ENCODE results near the gene SS18.
A peak's percentile ranks its signal among the peaks of the same experiment; 100 is the strongest.

Gene SS18

GRCh38 chr18:25992566-25992965 is 97.8 kb downstream of the SS18 start:
- DNase-seq, result no peak

DNA sequence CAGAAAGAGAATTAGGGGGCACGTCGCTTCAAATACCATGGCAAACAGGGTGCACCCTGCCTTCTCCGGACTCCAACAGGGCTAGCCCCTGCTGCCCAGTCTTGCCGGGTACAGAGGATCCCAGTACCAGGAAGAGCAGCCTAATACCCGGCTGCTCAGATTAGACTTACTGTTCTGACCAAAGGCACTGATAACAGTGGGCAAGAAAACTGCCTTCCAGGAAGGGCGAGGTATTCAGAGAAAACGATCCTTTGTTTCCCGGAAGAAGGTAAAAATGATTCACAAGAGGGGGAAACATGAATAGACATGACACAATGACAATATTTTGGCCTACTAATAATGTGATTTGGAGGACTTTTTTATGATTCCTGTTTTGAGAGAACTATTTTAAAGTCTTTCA is 99.9 kb downstream of the SS18 start:
- no peak for DNase-seq

- no peak for DNase-seq
Observed at GRCh38 chr18:25985707-25986394, 104.6 kb downstream of the SS18 start.

GRCh38 chr18:25983730-25984129 is 106.7 kb downstream of the SS18 start:
- no peak for DNase-seq

DNA sequence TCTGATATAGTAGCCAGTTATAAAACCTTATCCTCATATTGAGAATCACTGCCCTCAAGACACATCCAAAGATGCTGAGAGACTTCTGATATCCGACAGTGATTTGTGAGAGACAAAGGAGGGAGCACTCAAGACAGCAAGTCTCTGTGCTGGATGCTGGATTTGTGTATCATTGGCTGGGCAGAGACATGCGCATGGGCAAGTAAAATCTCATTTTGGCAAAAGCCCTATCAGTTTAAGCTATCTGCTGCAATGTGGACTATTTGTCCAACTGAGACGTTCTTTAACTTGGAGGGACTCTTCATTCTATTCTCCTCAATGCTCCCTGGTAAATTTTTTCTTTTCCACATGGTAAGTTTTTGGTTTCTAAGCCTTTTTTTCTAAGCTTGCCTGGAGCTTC is 107.5 kb downstream of the SS18 start:
- no peak for DNase-seq

DNA sequence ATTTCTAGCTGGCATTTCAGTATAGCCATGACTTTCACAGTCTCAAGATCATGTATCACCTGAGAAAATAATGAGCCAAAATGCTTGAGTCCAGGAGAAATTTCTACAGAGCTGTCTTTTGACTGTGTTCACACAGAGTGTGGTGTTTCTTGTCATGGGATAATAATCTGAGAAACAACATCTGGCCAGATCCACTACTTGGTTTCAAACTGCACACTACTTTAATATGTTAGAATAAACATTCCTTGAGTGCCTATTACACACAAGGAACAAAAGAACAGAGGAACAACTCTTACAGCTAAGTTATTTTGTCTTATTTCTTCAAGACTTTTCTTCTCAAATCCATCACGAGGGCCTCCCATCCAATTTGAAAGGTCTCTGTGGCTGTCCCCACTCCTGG is 108.3 kb downstream of the SS18 start:
- no peak for DNase-seq

DNA sequence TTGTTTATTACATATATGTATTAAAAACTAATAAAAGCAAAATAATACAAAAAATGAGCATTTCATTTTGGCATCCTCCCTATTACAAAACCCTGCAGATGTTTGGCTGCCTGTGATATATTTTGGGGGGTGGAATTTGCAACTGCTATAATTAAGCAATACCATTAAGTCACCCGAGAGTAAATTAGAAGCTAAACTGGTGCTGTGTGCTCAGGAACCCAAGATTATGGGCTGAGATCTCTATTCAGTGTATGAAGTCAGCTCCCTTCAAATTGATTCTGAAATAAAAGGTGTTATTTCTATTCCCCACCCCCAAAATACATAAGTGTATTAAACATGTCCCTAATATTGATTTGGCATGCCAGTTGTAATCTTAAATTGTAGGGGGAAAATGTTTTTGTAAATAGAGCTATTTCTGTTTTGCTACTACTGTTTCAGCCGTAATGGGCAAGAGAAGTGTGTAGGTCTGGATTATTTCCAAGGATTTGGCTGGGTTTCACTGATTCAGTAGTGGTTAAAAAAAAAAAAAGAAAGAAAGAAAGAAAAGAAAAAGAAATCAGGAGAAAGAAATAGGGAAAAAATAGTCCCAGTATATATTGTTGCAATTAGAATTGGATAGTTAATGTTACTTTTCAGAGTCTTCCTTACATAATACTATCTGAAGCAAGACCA is 110.9 kb downstream of the SS18 start:
- no peak for DNase-seq

- no peak for DNase-seq
Observed at GRCh38 chr18:25976554-25976953, 113.9 kb downstream of the SS18 start.

DNA sequence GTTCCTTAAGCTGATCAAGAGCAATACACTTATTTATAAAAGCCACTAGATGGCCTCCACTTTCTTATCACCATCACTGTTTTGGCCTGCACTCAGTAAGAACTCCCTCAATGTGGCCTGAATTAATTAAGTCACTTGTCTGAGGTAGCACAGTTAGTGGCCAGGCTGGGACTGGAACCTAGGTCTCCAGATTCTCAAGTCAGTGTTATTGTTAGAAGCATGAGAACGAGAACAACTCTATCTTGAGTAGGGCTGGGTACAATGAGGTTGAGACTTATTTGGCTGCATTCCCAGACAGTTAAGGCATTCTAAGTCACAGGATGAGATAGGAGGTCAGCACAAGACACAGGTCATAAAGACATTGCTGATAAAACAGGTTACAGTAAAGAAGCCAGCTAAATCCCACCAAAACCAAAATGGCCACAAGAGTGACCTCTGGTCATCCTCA is 115.8 kb downstream of the SS18 start:
- DNase-seq, result peak in 1 of 2 experiments; percentile 7

Data from AML-193 (cell line).